CD4-positive, alpha-beta T cell treated with Interleukin-4 for 4 hours (primary cell): ENCODE data around the gene RPP14.

ENCODE experiments used
- DNase-seq: peaks from one replicate; pipeline ENCODE4 v3.0.0-alpha.2; 2020

RPP14 gene

DNA sequence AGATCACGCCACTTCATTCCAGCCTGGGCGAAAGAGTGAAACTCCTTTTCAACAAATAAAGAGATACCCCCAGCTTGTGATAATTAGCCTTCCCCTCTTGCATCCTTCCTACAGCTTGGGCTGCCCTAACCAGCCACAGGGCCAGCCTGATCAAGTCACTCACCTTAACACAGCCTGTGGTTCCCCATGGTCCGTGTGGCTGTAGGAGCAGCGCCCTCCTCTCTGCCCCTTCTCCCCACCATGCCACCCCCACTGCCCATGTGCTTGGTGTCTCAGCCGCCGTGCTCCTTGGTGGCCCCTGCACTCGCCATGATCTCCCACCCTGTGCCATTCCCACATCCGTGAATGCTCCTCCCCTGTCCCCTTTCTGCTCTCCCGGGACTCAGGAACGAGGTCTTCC, 13.2 kb upstream of the RPP14 start:
- DNase-seq = no peak

- no peak for DNase-seq
Observed at GRCh38 chr3:58293516-58293915, 12.5 kb upstream of the RPP14 start.

GRCh38 chr3:58296269-58296668, 9.8 kb upstream of the RPP14 start:
- no peak for DNase-seq

- no peak for DNase-seq
Observed at GRCh38 chr3:58296843-58297242, 9.2 kb upstream of the RPP14 start.

- DNase-seq = no peak
Observed at GRCh38 chr3:58298190-58298589, 7.9 kb upstream of the RPP14 start.

- no peak for DNase-seq
Observed at GRCh38 chr3:58299075-58299474, 7.0 kb upstream of the RPP14 start.

- DNase-seq = no peak
Observed at GRCh38 chr3:58299839-58300516, 6.1 kb upstream of the RPP14 start.

DNA sequence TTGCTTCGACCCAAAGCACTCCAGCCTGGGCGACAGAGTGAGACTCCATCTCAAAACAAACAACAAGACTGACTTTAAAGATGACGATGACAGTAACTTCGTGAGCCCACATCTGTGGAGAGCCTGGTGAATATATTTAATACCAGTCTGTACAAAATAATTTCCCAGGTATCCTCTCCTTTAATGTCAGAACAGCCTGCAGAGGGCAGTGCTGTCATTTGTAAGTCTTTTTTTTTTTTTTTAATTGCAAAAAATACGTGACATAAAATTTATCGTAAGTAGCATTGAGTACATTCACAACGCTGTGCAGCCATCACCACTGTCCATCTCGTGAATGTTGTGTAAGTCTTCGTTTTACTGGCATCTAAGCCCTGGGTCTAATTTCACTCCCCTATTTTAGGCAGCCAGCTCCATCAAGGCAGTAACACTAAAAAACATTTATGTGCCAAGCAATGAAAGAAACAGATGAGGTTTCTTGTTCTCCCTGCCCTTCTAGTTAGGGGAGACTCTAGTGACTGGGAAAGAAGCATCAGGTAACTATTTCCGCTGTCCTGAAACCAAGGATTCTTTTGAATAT, 1.7 kb downstream of the RPP14 start:
- DNase-seq = peak; percentile 63

GRCh38 chr3:58308728-58309127, 2.7 kb downstream of the RPP14 start:
- DNase-seq = no peak

DNA sequence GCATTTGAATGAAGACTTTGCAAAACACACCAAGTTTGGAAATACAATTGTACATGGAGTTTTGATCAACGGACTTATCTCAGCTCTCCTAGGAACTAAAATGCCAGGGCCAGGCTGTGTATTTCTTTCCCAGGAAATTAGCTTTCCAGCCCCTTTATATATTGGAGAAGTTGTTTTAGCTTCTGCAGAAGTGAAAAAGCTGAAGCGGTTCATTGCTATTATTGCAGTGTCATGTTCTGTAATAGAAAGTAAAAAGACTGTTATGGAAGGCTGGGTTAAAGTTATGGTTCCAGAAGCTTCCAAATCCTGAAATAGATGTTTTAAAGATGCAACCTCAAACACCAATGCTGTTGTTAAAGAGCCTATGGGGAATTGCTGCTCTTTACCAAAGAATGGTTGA, 11.8 kb downstream of the RPP14 start:
- no peak for DNase-seq

- DNase-seq = no peak
Observed at GRCh38 chr3:58321791-58322190, 15.7 kb downstream of the RPP14 start.

- no peak for DNase-seq
Observed at GRCh38 chr3:58322793-58323192, 16.7 kb downstream of the RPP14 start.

- DNase-seq = no peak
Observed at GRCh38 chr3:58323529-58324390, 17.7 kb downstream of the RPP14 start.

- DNase-seq = peak; percentile 11
Observed at GRCh38 chr3:58324391-58325390, 18.6 kb downstream of the RPP14 start.

GRCh38 chr3:58325525-58325992, 19.5 kb downstream of the RPP14 start:
- DNase-seq = no peak

DNA sequence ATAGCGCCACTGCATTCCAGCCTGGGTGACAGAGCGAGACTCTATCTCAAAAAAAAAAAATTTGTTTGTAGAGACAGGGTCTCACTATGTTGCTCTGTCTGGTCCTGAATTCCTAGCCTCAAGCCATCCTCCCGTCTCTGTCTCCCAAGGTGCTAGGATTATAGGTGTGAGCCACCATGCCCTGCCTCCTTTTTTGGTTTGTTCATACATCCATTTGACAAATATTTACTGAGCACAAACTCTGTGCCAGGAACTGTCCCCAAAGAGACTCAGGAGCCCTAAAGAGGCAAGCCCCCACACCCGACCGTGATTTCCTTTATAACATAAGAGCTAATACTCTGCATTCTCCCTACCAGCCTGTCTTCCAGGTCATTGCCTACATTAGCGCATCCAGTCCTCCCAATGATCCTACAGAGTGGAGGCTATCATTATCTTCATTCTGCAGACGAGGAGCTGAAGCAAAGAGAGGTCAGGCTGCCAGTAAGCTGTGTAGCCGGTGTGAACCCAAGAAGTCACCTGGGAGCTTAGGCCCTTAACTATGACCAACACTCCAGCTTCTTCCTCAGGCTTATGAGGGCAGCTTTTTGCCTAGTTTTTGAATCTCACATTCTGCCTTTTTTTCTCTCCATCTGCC, 20.3 kb downstream of the RPP14 start:
- DNase-seq = no peak

GRCh38 chr3:58329150-58329921, 23.3 kb downstream of the RPP14 start:
- no peak for DNase-seq

GRCh38 chr3:58329922-58330413, 23.9 kb downstream of the RPP14 start:
- DNase-seq = no peak

- DNase-seq = no peak
Observed at GRCh38 chr3:58331593-58332152, 25.6 kb downstream of the RPP14 start.

DNA sequence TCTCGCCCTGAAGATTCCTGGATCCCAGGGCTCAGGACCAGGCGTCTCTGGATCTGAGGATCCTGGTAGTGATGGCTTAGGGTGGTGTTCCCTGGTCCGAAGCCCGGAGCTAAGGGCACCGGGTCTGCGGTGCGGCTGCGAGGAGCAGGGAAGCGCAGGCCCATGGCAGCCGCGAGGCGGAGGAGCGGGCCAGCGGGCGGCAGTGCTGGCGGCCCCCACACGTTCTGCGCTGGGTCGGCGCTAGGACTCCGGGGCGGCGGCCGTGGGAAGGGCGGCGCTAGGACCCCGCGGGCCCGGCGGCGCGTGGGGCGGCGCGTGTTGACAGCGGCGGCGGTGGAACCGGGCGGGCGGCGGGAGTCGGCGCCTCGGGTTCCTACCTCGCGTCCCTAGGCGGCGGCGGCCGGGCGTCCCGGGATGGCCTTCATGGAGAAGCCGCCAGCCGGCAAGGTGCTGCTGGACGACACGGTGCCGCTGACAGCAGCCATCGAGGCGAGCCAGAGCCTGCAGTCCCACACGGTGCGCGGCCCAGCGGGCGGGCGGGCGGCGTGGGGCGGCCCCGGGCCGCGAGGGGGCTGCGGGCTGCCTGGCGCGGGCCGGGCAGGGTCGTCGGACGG, 26.6 kb downstream of the RPP14 start, which contains the start of gene PXK:
Gene PXK (plus strand): TSS at position 318 of the 614 bp plus-strand sequence. CDS start 97 bp downstream, at position 415.
- DNase-seq = peak; percentile 73
